Measurements from ENCODE around the gene FCAMR. TPM values are rescaled to one million over a fixed set of nuclear protein-coding genes. Genes with fewer than 3 reads are reported as not detected.

The FCAMR gene
- total RNA-seq, 1 donor from 2014 or later = not detected

- ATAC-seq = peak; percentile 22
- DNase-seq (ENCODE audit: missing footprints) = no peak
- intact Hi-C loops (cut with DNase I) = loop anchor here (10.0 kb wide), 1 partner anchor 52 kb away; the partner anchor contains the start of gene FCAMR
These were observed 47.0 kb downstream of the FCAMR start for GRCh38 chr1:206923009-206923960.

- intact Hi-C loops (cut with DNase I) = loop anchor here (10.0 kb wide), 1 partner anchor 52 kb away; the partner anchor contains the start of gene FCAMR
- no peak for ATAC-seq
These were observed 47.7 kb downstream of the FCAMR start for GRCh38 chr1:206922524-206922923.

GRCh38 chr1:206921772-206922265, 48.4 kb downstream of the FCAMR start, which contains the start of gene FCMR:
FCMR (minus strand) TSS chr1:206921941; CDS start chr1:206921854, 87 bp downstream.
- intact Hi-C loops (cut with DNase I) = loop anchor here (10.0 kb wide), 1 partner anchor 53 kb away; the partner anchor contains the start of gene FCAMR
- DNase-seq (ENCODE audit: missing footprints) (no peak), ATAC-seq (no peak)

More at GRCh38 chr1:206922524-206922923, 47.7 kb downstream of the FCAMR start:
- no peak for DNase-seq (ENCODE audit: missing footprints)

- no peak for ATAC-seq
- DNase-seq (ENCODE audit: missing footprints) = no peak
- intact Hi-C loops (cut with DNase I) = no loop called here
These were observed 52.2 kb downstream of the FCAMR start for GRCh38 chr1:206918076-206918475.

GRCh38 chr1:206916000-206916709, 54.1 kb downstream of the FCAMR start:
- DNase-seq (ENCODE audit: missing footprints) (no peak), ATAC-seq (no peak)
- intact Hi-C loops (cut with DNase I) = no loop called here

GRCh38 chr1:206915030-206915735, 55.1 kb downstream of the FCAMR start:
- intact Hi-C loops (cut with DNase I) = no loop called here
- DNase-seq (ENCODE audit: missing footprints) = no peak
- no peak for ATAC-seq

GRCh38 chr1:206913766-206914537, 56.3 kb downstream of the FCAMR start:
- no peak for DNase-seq (ENCODE audit: missing footprints)
- ATAC-seq = no peak
- intact Hi-C loops (cut with DNase I) = loop anchor here (2.0 to 5.0 kb wide), 5 partner anchors 107 to 427 kb away; partner anchors contain the start of genes DYRK3 and EIF2D

- intact Hi-C loops (cut with DNase I) = loop anchor here (1.0 to 5.0 kb wide), 6 partner anchors 47 to 425 kb away; partner anchors contain the start of genes DYRK3, EIF2D and IL20
- ATAC-seq (peak; percentile 66), DNase-seq (ENCODE audit: missing footprints) (no peak)
These were observed 57.7 kb downstream of the FCAMR start for GRCh38 chr1:206912445-206913095.

- ATAC-seq (no peak), DNase-seq (ENCODE audit: missing footprints) (no peak)
- intact Hi-C loops (cut with DNase I) = loop anchor here (5.0 kb wide), 4 partner anchors 104 to 424 kb away; partner anchors contain the start of gene EIF2D
These were observed 59.1 kb downstream of the FCAMR start for GRCh38 chr1:206911064-206911663.

- DNase-seq (ENCODE audit: missing footprints) (no peak), ATAC-seq (peak; percentile 36)
- intact Hi-C loops (cut with DNase I) = loop anchor here (5.0 kb wide), 4 partner anchors 103 to 423 kb away; partner anchors contain the start of gene EIF2D
These were observed 60.4 kb downstream of the FCAMR start for GRCh38 chr1:206909883-206910318.

GRCh38 chr1:206909161-206909882, 60.9 kb downstream of the FCAMR start:
- intact Hi-C loops (cut with DNase I) = no loop called here
- ATAC-seq (peak; percentile 55), DNase-seq (ENCODE audit: missing footprints) (no peak)

- intact Hi-C loops (cut with DNase I) = no loop called here
- no peak for DNase-seq (ENCODE audit: missing footprints)
- no peak for ATAC-seq
These were observed 62.2 kb downstream of the FCAMR start for GRCh38 chr1:206908038-206908437.

Data from Right ventricle myocardium inferior (tissue), 1 donor.